ENCODE measurements around the gene FAF1. TPM values are rescaled to one million over a fixed set of nuclear protein-coding genes. Genes with fewer than 3 reads are reported as not detected.

Gene FAF1
- total and polyA plus RNA-seq, 2 of the 8 experiments (the other 6 are each of a cell fraction or from before 2014, with no cell fraction given) = 10.8 to 65.9 TPM

- no peak overlapping the region for H3K56ac ChIP-seq (replicated peaks; ENCODE audit: insufficient read length, low read depth, low read length)
- no peak overlapping the region for H3K4ac ChIP-seq (replicated peaks; ENCODE audit: insufficient read length, low read depth, low read length)
- H4K91ac ChIP-seq (replicated peaks; ENCODE audit: insufficient read length, low read length) = no peak overlapping the region
- H3K27me3 ChIP-seq (replicated peaks in 1 of 4; ENCODE audit: control insufficient read depth in 3 of 4, extremely low read depth in 1 of 4, insufficient read depth in 3 of 4, low read length in 3 of 4) = no peaks in the 10 kb centered on the region
- H4K5ac ChIP-seq (ENCODE audit: insufficient read length, low read depth, low read length) = no peak overlapping the region
- H2BK12ac ChIP-seq (ENCODE audit: low read depth, low read length) = no peak overlapping the region
- H2BK5ac ChIP-seq (ENCODE audit: low read depth, low read length) = no peak overlapping the region
- ChIA-PET CTCF (ENCODE audit: partially characterized antibody) (interaction anchor here (0.9 to 3.2 kb wide), 5 partner anchors 9 to 146 kb away, joined by 3 to 21 read pairs (median 4); no protein-coding TSS in a partner anchor), POLR2A (ENCODE audit: partially characterized antibody) (interaction anchor here (0.7 kb wide), 1 partner anchor 465 kb away, joined by 3 read pairs; no protein-coding TSS in a partner anchor)
- H3K14ac ChIP-seq (ENCODE audit: insufficient read length) = no peak overlapping the region
- no peaks in the 10 kb centered on the region for H3K36me3 ChIP-seq (ENCODE audit: control insufficient read depth in 2 of 4, insufficient read depth in 4 of 4, low read length in 3 of 4)
- H2AFZ ChIP-seq (ENCODE audit: low read length) = no peak overlapping the region
- no peak for FAIRE-seq
- H3K4me3 ChIP-seq (ENCODE audit: extremely low read depth in 1 of 4, insufficient read depth in 2 of 4, low read depth in 3 of 4, low read length in 4 of 4) = no peak overlapping the region
- no peak overlapping the region for H3K27ac ChIP-seq (ENCODE audit: low read depth, low read length)
- WGBS, 2 experiments (ENCODE audit: extremely low coverage in 1 of 2, insufficient coverage in 1 of 2, insufficient read length in 1 of 2, insufficient replicate concordance in 2 of 2, low coverage in 1 of 2, low lambda C conversion rate in 2 of 2, missing lambda C conversion rate in 1 of 2) = 93% methylated on average over 1 of the region's 1 CpG; no CpG with 5 or more reads in 1 of the 2 experiments
- no peaks in the 10 kb centered on the region for H3K4me1 ChIP-seq (replicated peaks in 1 of 4; ENCODE audit: control insufficient read depth in 3 of 4, insufficient read depth in 4 of 4, low read length in 3 of 4)
- no peak for TF ChIP-seq PHF8 (conservative IDR thresholded peaks at IDR 0.05; ENCODE audit: low read depth, low read length)
- no peak for TF ChIP-seq YY1 (IDR thresholded peaks at IDR 0.05; ENCODE audit: low read depth, low read length)
- TF ChIP-seq MAFK (IDR thresholded peaks at IDR 0.05; ENCODE audit: low read depth, low read length) = no peak
- TF ChIP-seq RNF2 (IDR thresholded peaks at IDR 0.05; ENCODE audit: borderline replicate concordance, low read depth, low read length, missing control alignments, poor library complexity, severe bottlenecking) = no peak
- no peak for TF ChIP-seq KDM4A (IDR thresholded peaks at IDR 0.05; ENCODE audit: low read depth, low read length, severe bottlenecking)
- no peak for TF ChIP-seq TAF7 (optimal IDR thresholded peaks at IDR 0.05; ENCODE audit: borderline replicate concordance, low read depth, low read length)
- TF ChIP-seq SIN3A (conservative IDR thresholded peaks at IDR 0.05 in 1 of 2, IDR thresholded peaks at IDR 0.05 in 1 of 2; ENCODE audit: low read depth in 1 of 2, low read length in 2 of 2) = no peak
- no peak for TF ChIP-seq FOSL1 (IDR thresholded peaks at IDR 0.05; ENCODE audit: insufficient read depth, low read depth, low read length)
- no peak for TF ChIP-seq GABPA (IDR thresholded peaks at IDR 0.05; ENCODE audit: borderline replicate concordance, insufficient read depth, low read length)
- no peak for TF ChIP-seq CHD2 (IDR thresholded peaks at IDR 0.05; ENCODE audit: low read length)
- TF ChIP-seq POU5F1 (IDR thresholded peaks at IDR 0.05; ENCODE audit: low read depth, low read length) = no peak
- no peak overlapping the region for H3K23ac ChIP-seq (ENCODE audit: insufficient read length)
- no peak overlapping the region for H3K4me2 ChIP-seq (ENCODE audit: insufficient read depth in 1 of 2, low read depth in 2 of 2, low read length in 2 of 2)
- H2AK5ac ChIP-seq (ENCODE audit: low read depth, low read length) = no peak overlapping the region
- H2BK20ac ChIP-seq (ENCODE audit: low read length) = no peak overlapping the region
- H3K79me2 ChIP-seq (ENCODE audit: control insufficient read depth in 1 of 2, insufficient read depth in 2 of 2, low read length in 2 of 2) = peaks cover 0 to 59% of the 10 kb centered on the region in 2 experiments; a peak in 2 of 4 replicates
- H3K9me3 ChIP-seq (ENCODE audit: insufficient read depth in 2 of 2, low read depth in 1 of 2, low read length in 1 of 2) = no peaks in the 10 kb centered on the region
- peaks cover 2% of the 10 kb centered on the region for H3K79me1 ChIP-seq (ENCODE audit: low read depth, low read length)
- H3K23me2 ChIP-seq (ENCODE audit: low read depth, low read length) = no peaks in the 10 kb centered on the region
- H3K9ac ChIP-seq (replicated peaks in 1 of 4; ENCODE audit: extremely low read depth in 1 of 4, low read depth in 3 of 4, low read length in 3 of 4) = no peak overlapping the region
- H3K18ac ChIP-seq (ENCODE audit: extremely low read depth, low read length) = no peak overlapping the region
- no peak overlapping the region for H4K8ac ChIP-seq (ENCODE audit: extremely low read depth, insufficient read depth, low read length)
- peaks cover 0 to 2% of the 10 kb centered on the region in 2 experiments for H4K20me1 ChIP-seq (replicated peaks in 1 of 2; ENCODE audit: control insufficient read depth in 1 of 2, insufficient read depth in 2 of 2, low read length in 2 of 2)
- no peak overlapping the region for H2BK15ac ChIP-seq (ENCODE audit: low read length)
- H2BK120ac ChIP-seq (replicated peaks; ENCODE audit: low read depth, low read length) = no peak overlapping the region
- DNase-seq (ENCODE audit: low read depth in 1 of 2, low spot score in 2 of 2) = no peak
Observed at GRCh38 chr1:50920409-50920808, 39.7 kb downstream of the FAF1 start.

Data from H1 (cell line).